H1 (cell line): ENCODE data around the gene CELSR1. TPM values are rescaled to one million over a fixed set of nuclear protein-coding genes. Genes with fewer than 3 reads are reported as not detected.

Experiments used
- CHD7 ChIP-seq: fragments of 300-600 bp; sonication (generic); IDR thresholded peaks from 2 replicates; pipeline ENCODE4 v1.7.1; 2012; ENCODE audit warnings: low read length, moderate library complexity, mild to moderate bottlenecking, inconsistent platforms; ENCODE audit not compliant: insufficient replicate concordance
- HDAC2 ChIP-seq, 2 experiments: fragments of 300-600 bp in 1 of 2; sonication (generic) in 1 of 2; IDR thresholded peaks; 2 replicates each; pipeline ENCODE4 v1.6.1; 2011 to 2012; ENCODE audit warnings: low read depth in 2 of 2, low read length in 2 of 2, mild to moderate bottlenecking in 2 of 2, moderate library complexity in 2 of 2, borderline replicate concordance in 1 of 2, inconsistent platforms in 1 of 2
- polyA plus RNA-seq, 7 experiments: library from polyadenylated mRNA; depleted of rRNA in 3 of 7; stranded (reverse) in 5 of 7; unstranded in 2 of 7; fragments of >200 nt in 5 of 7; fragments of 200-250 nt in 2 of 7; gene quantifications; 1 replicate in 5 of 7; 2 replicates in 1 of 7; 4 replicates in 1 of 7; pipeline versions ENCODE4 v1.2.1 to v1.2.3, GENCODE V29; 2011 to 2013; ENCODE audit warnings: missing spikeins in 2 of 7, mixed read lengths in 2 of 7
- total RNA-seq: library from RNA; stranded (reverse); fragmentation: NEBNext Ultra II Directional; extraction: Animal tissue kit (Norgen Biotek cat#: 25700); gene quantifications from 2 replicates; pipeline ENCODE4 v1.2.1, GENCODE V29; 2021

The CELSR1 gene
- total and polyA plus RNA-seq, 2 of the 8 experiments (the other 6 are each of a cell fraction or from before 2014, with no cell fraction given), result 9.0 to 12.4 TPM

- TF ChIP-seq CHD7, result no peak
- TF ChIP-seq HDAC2 (IDR thresholded peaks at IDR 0.05; ENCODE audit: borderline replicate concordance in 1 of 2, low read depth in 2 of 2, low read length in 2 of 2), result no peak
Measured at GRCh38 chr22:46350646-46351045, 186.8 kb downstream of the CELSR1 start (continued).
